ENCODE data around the gene GARNL3.

- TF ChIP-seq CTCF (IDR thresholded peaks at IDR 0.05; ENCODE audit: low read length) (no peak), EZH2 (IDR thresholded peaks at IDR 0.05; ENCODE audit: borderline replicate concordance, low read length) (no peak)
These were observed 100.9 kb downstream of the GARNL3 start for GRCh38 chr9:127365461-127365860.

All from OCI-LY1 (cell line).